A673 (cell line): ENCODE measurements around the gene BEST2.
A peak's percentile ranks its signal among the peaks of the same experiment; 100 is the strongest.
"Not testable (repeated sequence)": the region's sequence is repeated elsewhere in the genome, so short reads cannot be mapped to it uniquely, and the experiment has no call there.

Source experiments
- EZH2 ChIP-seq: fragments of 200-600 bp; sonication (generic); IDR thresholded peaks from 2 replicates; pipeline ENCODE4 v1.6.1; 2017; ENCODE audit warnings: borderline replicate concordance, low read depth, mild to moderate bottlenecking, mixed read lengths, antibody characterized with exemption, low read length; ENCODE audit not compliant: poor library complexity, severe bottlenecking
- TF ChIP-seq, protein P1 (sequence below): fragments of 300-800, 200-600 bp; sonication (generic); conservative IDR thresholded peaks from 2 replicates; pipeline ENCODE4 v1.5.1; 2017; ENCODE audit warnings: low read depth, mild to moderate bottlenecking, antibody characterized with exemption, low read length, moderate library complexity, mixed read lengths

DNA sequence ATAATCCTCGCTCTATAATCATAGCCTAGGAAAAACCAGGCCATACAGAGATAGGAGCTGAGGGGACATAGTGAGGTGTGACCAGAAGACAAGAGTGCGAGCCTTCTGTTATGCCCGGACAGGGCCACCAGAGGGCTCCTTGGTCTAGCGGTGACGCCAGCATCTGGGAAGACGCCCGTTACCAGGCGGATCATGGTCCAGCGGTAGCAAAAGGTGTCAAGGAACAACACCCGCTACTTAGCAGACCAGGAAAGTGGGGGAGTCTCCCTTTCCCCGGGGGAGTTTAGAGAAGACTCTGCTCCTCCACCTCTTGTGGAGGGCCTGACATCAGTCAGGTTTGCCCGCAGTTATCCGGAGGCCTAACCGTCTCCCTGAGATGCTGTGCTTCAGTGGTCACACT, 39.5 kb upstream of the BEST2 start:
- TF ChIP-seq, protein P1, sequence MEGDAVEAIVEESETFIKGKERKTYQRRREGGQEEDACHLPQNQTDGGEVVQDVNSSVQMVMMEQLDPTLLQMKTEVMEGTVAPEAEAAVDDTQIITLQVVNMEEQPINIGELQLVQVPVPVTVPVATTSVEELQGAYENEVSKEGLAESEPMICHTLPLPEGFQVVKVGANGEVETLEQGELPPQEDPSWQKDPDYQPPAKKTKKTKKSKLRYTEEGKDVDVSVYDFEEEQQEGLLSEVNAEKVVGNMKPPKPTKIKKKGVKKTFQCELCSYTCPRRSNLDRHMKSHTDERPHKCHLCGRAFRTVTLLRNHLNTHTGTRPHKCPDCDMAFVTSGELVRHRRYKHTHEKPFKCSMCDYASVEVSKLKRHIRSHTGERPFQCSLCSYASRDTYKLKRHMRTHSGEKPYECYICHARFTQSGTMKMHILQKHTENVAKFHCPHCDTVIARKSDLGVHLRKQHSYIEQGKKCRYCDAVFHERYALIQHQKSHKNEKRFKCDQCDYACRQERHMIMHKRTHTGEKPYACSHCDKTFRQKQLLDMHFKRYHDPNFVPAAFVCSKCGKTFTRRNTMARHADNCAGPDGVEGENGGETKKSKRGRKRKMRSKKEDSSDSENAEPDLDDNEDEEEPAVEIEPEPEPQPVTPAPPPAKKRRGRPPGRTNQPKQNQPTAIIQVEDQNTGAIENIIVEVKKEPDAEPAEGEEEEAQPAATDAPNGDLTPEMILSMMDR: 0 out of 2 replicates have a peak, but pooled peaks have one; percentile 25
- not testable (repeated sequence) for TF ChIP-seq EZH2
